B cell (primary cell): ENCODE measurements around the gene MRPL53. TPM values are rescaled to one million over a fixed set of nuclear protein-coding genes. Genes with fewer than 3 reads are reported as not detected.

Experiments used
- ATAC-seq: fragments of 200-7000 bp; cut with Tn5 transposase; one replicate; pipeline ENCODE4 v1.10.0; 2021; ENCODE audit warnings: low read depth, mild to moderate bottlenecking, moderate number of reproducible peaks, moderate library complexity
- CTCF ChIA-PET: fragments of 350-600 bp; sonication (Branson Sonifier 250); formaldehyde crosslinking; loops from one replicate; lab custom pipeline; 2021; ENCODE audit warnings: antibody characterized with exemption, inconsistent platforms; lab: Charles Lee
- POLR2A ChIA-PET: fragments of 350-600 bp; sonication (Branson Sonifier 250); formaldehyde crosslinking; loops from one replicate; lab custom pipeline; 2021; ENCODE audit warnings: antibody characterized with exemption; lab: Charles Lee
- DNase-seq: peaks from one replicate; pipeline ENCODE4 v3.0.0; 2013
- H2AFZ ChIP-seq: 2 replicates; pipeline ENCODE4 v1.6.1; 2012; ENCODE audit warnings: mild to moderate bottlenecking, low read depth, low read length; ENCODE audit not compliant: insufficient read depth, poor library complexity, severe bottlenecking
- H3K27ac ChIP-seq, 2 donors: 1 replicate in 1 of 2; 2 replicates in 1 of 2; pipeline ENCODE4 v1.5.1; 2012 to 2013; ENCODE audit warnings: low read length in 2 of 2, mild to moderate bottlenecking in 2 of 2, moderate library complexity in 1 of 2
- H3K27me3 ChIP-seq, 4 experiments: fragments of 200-600 bp in 1 of 4; sonication (generic) in 1 of 4; replicated peaks in 1 of 4; 1 replicate in 2 of 4; 2 replicates in 2 of 4; pipeline versions ENCODE4 v1.6.1 to v1.7.0; 2013 to 2016; ENCODE audit warnings: low read length in 3 of 4, mild to moderate bottlenecking in 2 of 4, mixed read lengths in 1 of 4, moderate library complexity in 1 of 4; ENCODE audit not compliant: insufficient read depth in 4 of 4, control insufficient read depth in 3 of 4; ENCODE audit errors: control extremely low read depth in 1 of 4
- H3K36me3 ChIP-seq, 2 experiments: replicated peaks in 1 of 2; 1 replicate in 1 of 2; 2 replicates in 1 of 2; pipeline versions ENCODE4 v1.6.1 to v1.7.1; 2013; ENCODE audit warnings: low read length in 1 of 2; ENCODE audit not compliant: insufficient read depth in 2 of 2, control insufficient read depth in 1 of 2; ENCODE audit errors: control extremely low read depth in 1 of 2, extremely low read depth in 1 of 2
- H3K4me1 ChIP-seq, 2 donors: fragments of 200-600 bp in 1 of 2; sonication (generic) in 1 of 2; 1 replicate in 1 of 2; 2 replicates in 1 of 2; pipeline versions ENCODE4 v1.5.1 to v1.6.1; 2013 to 2017; ENCODE audit warnings: low read length in 2 of 2; ENCODE audit not compliant: control insufficient read depth in 2 of 2, insufficient read depth in 2 of 2
- H3K4me2 ChIP-seq: replicated peaks from 2 replicates; pipeline ENCODE3; 2012; ENCODE audit warnings: mild to moderate bottlenecking, low read depth, low read length; ENCODE audit not compliant: poor library complexity, severe bottlenecking
- H3K4me3 ChIP-seq, 5 experiments: fragments of 200-600 bp in 1 of 5; sonication (generic) in 1 of 5; 1 replicate in 3 of 5; 2 replicates in 2 of 5; pipeline versions ENCODE4 v1.5.1 to v1.7.0; 2011 to 2016; ENCODE audit warnings: low read length in 4 of 5, mild to moderate bottlenecking in 4 of 5, low read depth in 2 of 5, control low read depth in 1 of 5, moderate library complexity in 1 of 5; ENCODE audit not compliant: insufficient read depth in 1 of 5; ENCODE audit errors: control extremely low read depth in 1 of 5, extremely low read depth in 1 of 5
- H3K79me2 ChIP-seq: fragments of 200-600 bp; sonication (generic); one replicate; pipeline ENCODE4 v1.6.0; 2016; ENCODE audit warnings: low read length; ENCODE audit not compliant: control insufficient read depth, insufficient read depth
- H3K9ac ChIP-seq: fragments of 200-600 bp; sonication (generic); 2 replicates; pipeline ENCODE4 v1.6.1; 2017; ENCODE audit warnings: mild to moderate bottlenecking, low read length, moderate library complexity
- H3K9me3 ChIP-seq, 3 donors: one replicate each; pipeline versions ENCODE4 v1.6.1 to v1.7.1; 2013; ENCODE audit warnings: low read length in 2 of 3; ENCODE audit not compliant: control insufficient read depth in 2 of 3, insufficient read depth in 1 of 3; ENCODE audit errors: control extremely low read depth in 1 of 3
- H4K20me1 ChIP-seq: 2 replicates; pipeline ENCODE4 v1.6.0; 2012; ENCODE audit warnings: mild to moderate bottlenecking, low read length; ENCODE audit not compliant: insufficient read depth, control insufficient read depth, poor library complexity, severe bottlenecking
- H3K27ac Mint-ChIP-seq: one replicate; pipeline ENCODE4 v1.8.0; 2021; ENCODE audit warnings: mixed read lengths
- H3K27me3 Mint-ChIP-seq: one replicate; pipeline ENCODE4 v1.8.0; 2021; ENCODE audit warnings: mixed read lengths
- H3K4me1 Mint-ChIP-seq: one replicate; pipeline ENCODE4 v1.8.0; 2021; ENCODE audit warnings: mixed read lengths
- H3K4me3 Mint-ChIP-seq: one replicate; pipeline ENCODE4 v1.8.0; 2021; ENCODE audit warnings: mixed read lengths
- H3K9me3 Mint-ChIP-seq: one replicate; pipeline ENCODE4 v1.8.0; 2022; ENCODE audit warnings: mixed read lengths; ENCODE audit not compliant: insufficient read depth
- EZH2 ChIP-seq: IDR thresholded peaks from 2 replicates; pipeline ENCODE4 v1.6.1; 2012; ENCODE audit warnings: borderline replicate concordance, low read depth, mild to moderate bottlenecking, moderate library complexity, low read length; ENCODE audit not compliant: insufficient read depth, poor library complexity, severe bottlenecking
- WGBS: methylation state at CpG from one replicate; pipeline ENCODE4 v1.1.5; 2013; ENCODE audit warnings: missing lambda C conversion rate; ENCODE audit not compliant: insufficient coverage; 5-methylcytosine and 5-hydroxymethylcytosine counted together
- intact Hi-C: fragments of 100-400 bp; cut with micrococcal nuclease; formaldehyde crosslinking; loops from one replicate; pipeline ENCODE4 v1.10.0; 2022
- polyA plus RNA-seq: library from polyadenylated mRNA; depleted of rRNA; stranded (reverse); fragments of >200 nt; gene quantifications from 2 replicates; pipeline ENCODE4 v1.2.3, GENCODE V29; 2012
- total RNA-seq, 2 donors: library from RNA; stranded (reverse); fragments of 120-200 nt in 1 of 2; gene quantifications; 1 replicate in 1 of 2; 2 replicates in 1 of 2; pipeline versions ENCODE4 v1.2.3 to v1.2.4, GENCODE V29; 2013 to 2022
- TF ChIP-seq, protein P1 (sequence below): fragments of 200-600 bp; IDR thresholded peaks from one replicate; pipeline ENCODE4 v1.8.0; 2022; ENCODE audit warnings: antibody characterized with exemption, mild to moderate bottlenecking

The MRPL53 gene
- total and polyA plus RNA-seq, 2 donors (not counting 1 experiment from before 2014, with no cell fraction given), result 59.3 to 70.0 TPM

DNA sequence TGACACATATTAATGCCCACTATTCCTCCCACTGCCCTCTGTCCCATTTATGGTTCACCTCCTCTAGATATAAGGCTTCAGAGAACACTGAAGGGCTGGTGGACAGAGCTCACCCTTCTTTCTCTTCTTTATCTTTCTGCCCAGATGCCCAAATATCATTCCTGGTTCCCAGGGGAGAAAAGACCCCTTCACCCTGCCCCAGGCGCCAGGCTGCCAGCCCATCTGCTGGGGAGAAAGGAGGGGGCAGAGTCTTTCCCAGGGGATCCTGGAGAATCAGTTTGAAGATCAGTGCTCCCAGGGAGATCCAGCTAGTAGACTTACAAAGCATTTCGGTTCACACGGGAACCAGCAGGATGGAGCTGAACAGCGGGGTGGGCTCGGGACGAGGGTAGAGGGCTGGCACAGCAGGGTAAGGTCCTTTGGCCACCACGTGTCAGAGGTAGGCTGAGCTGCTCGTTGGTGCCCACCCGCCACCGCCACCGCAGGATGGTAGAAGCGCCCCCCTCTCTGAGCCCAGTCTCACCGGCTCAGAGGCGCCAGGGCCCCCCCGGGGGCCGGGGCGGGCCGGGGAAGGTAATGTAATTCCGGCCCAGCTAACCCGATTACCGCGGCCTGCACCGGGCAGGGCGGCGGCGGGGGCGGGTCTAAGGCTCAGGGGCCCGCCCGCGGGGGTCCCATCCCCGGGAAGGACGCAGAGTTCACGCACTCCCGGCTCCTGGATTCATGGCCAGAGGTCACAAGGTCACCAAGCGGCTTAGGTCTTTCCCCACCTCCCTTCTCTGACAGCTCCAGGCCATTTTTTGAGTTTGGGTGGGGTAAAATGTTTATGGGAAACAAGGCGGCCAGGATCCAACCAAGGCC, 40.5 kb upstream of the MRPL53 start:
- Histone ChIP-seq H3K79me2 (no peaks in the 10 kb centered on the region), H3K4me2 (no peak overlapping the region), H2AFZ (no peak overlapping the region), H3K36me3 (no peaks in the 10 kb centered on the region), H3K4me3 (no peak overlapping the region), H4K20me1 (peaks cover 6% of the 10 kb centered on the region), H3K9me3 (peaks cover 0 to 31% (median 0%) of the 10 kb centered on the region in 3 donors), H3K9ac (no peak overlapping the region), H3K27me3 (peaks cover 2 to 75% (median 48%) of the 10 kb centered on the region in 4 experiments), H3K4me1 (peaks cover 42 to 47% of the 10 kb centered on the region in 2 donors), H3K27ac (no peak overlapping the region)
- Mint-ChIP-seq H3K4me3 (peak overlapping the region; percentile 60), H3K27ac (peak overlapping the region; percentile 53), H3K27me3 (peaks cover 51% of the 10 kb centered on the region), H3K9me3 (no peaks in the 10 kb centered on the region), H3K4me1 (peaks cover 36% of the 10 kb centered on the region)
- intact Hi-C loops, result no loop called here
- TF ChIP-seq, protein P1, sequence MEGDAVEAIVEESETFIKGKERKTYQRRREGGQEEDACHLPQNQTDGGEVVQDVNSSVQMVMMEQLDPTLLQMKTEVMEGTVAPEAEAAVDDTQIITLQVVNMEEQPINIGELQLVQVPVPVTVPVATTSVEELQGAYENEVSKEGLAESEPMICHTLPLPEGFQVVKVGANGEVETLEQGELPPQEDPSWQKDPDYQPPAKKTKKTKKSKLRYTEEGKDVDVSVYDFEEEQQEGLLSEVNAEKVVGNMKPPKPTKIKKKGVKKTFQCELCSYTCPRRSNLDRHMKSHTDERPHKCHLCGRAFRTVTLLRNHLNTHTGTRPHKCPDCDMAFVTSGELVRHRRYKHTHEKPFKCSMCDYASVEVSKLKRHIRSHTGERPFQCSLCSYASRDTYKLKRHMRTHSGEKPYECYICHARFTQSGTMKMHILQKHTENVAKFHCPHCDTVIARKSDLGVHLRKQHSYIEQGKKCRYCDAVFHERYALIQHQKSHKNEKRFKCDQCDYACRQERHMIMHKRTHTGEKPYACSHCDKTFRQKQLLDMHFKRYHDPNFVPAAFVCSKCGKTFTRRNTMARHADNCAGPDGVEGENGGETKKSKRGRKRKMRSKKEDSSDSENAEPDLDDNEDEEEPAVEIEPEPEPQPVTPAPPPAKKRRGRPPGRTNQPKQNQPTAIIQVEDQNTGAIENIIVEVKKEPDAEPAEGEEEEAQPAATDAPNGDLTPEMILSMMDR, result no peak
- no peak for TF ChIP-seq EZH2
- DNase-seq (no peak), ATAC-seq (no peak)
- WGBS, result 13% methylated on average over 35 of the region's 36 CpGs
- ChIA-PET POLR2A (interaction anchor here (1.4 kb wide), 1 partner anchor 13 kb away, joined by 4 read pairs; the partner anchor contains the start of gene DQX1), CTCF (interaction anchor here (0.5 to 1.5 kb wide), 3 partner anchors 15 to 74 kb away, joined by 4 read pairs; no protein-coding TSS in a partner anchor)
